ENCODE results near the gene ERI2.

The ERI2 gene

DNA sequence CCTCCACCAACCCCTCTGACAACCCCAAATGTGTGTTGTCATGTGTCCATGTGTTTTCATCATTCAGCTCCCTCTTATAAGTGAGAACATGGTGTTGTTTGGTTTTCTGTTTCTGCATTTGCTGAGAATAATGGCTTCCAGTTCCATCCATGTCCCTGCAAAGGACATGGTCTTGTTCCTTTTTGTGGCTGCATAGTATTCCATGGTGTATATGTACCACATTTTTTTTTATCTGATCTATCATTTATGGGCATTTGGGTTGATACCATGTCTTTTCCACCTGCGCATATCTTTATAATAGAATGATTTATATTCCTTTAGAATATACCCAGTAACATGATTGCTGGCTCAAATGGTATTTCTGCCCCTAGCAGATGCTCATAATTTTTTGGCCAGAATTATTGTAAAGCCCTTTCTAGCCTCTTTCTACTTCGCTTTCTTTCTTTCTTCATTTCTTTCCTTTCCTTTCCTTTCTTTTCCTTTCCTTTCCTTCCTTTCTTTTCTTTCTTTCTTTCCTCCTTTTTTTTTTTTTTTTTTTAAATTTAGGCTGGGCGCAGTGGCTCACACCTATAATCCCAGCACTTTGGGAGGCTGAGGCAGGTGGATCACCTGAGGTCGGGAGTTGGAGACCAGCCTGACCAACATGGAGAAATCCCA lies 12.8 kb upstream of the ERI2 start:
- in situ Hi-C loops (cut with MboI; ENCODE audit: low sequenced_read_pairs), result loop anchor here (25.0 kb wide), 1 partner anchor 1518 kb away; no protein-coding TSS in a partner anchor

- in situ Hi-C loops (cut with MboI; ENCODE audit: low sequenced_read_pairs), result loop anchor here (25.0 kb wide), 1 partner anchor 1523 kb away; no protein-coding TSS in a partner anchor
These were observed 8.5 kb upstream of the ERI2 start for GRCh38 chr16:20814784-20815183.

- in situ Hi-C loops (cut with MboI; ENCODE audit: low sequenced_read_pairs), result loop anchor here (25.0 kb wide), 1 partner anchor 1525 kb away; no protein-coding TSS in a partner anchor
These were observed 6.2 kb upstream of the ERI2 start for GRCh38 chr16:20812510-20812909.

- in situ Hi-C loops (cut with MboI; ENCODE audit: low sequenced_read_pairs), result loop anchor here (25.0 kb wide), 1 partner anchor 1525 kb away; no protein-coding TSS in a partner anchor
These were observed 5.7 kb upstream of the ERI2 start for GRCh38 chr16:20811889-20812439.

DNA sequence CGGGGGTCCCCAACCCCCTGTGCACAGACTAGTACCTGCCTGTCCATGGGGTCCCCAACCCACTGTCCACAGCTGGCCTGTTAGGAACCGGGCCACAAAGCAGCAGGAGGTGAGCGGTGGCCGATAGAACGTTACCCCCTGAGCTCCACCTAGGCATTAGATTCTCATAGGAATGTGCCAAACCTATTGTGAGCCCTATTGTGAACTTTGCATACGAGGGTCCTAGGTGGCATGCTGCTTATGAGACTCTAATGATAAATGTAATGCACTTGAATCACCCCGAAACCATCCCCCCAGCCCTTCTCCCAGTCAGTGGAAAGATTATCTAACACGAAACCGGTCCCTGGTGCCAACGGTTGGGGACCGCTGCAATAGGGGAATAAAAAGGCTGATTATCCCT lies 1.6 kb upstream of the ERI2 start:
- in situ Hi-C loops (cut with MboI; ENCODE audit: low sequenced_read_pairs), result loop anchor here (25.0 kb wide), 1 partner anchor 1529 kb away; no protein-coding TSS in a partner anchor

- in situ Hi-C loops (cut with MboI; ENCODE audit: low sequenced_read_pairs), result loop anchor here (25.0 kb wide), 1 partner anchor 1532 kb away; no protein-coding TSS in a partner anchor
These were observed 546 bp downstream of the ERI2 start for GRCh38 chr16:20805684-20806167.

DNA sequence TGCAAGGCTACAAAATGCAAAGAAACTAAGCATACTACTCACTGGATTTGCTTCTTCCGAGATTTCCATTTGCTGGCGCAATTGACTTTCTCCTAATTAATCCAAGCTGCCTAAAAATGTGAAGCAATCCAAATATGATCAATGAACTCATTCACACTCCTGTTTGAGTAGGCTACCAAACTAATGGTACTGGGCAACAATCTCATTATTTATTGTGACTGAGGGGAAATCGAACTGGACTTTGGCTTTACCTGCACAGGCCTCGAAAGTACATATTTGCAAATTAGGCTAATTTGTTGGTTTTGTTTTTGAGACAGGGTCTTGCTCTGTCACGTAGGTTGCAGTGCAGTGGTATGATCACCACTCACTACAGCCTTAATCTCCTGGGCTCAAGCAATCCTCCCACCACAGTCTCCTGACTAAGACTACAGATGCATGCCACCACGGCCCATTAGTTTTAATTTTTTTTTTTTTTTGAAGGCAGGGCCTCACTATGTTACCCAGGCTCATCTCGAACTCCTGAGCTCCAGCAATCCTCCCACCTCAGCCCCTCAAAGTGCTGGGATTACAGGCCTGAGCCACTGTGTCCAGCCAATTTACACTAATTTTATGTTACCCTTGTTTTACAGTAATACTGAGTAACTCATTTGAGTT lies 2.6 kb downstream of the ERI2 start:
- in situ Hi-C loops (cut with MboI; ENCODE audit: low sequenced_read_pairs), result loop anchor here (25.0 kb wide), 1 partner anchor 1534 kb away; no protein-coding TSS in a partner anchor

- in situ Hi-C loops (cut with MboI; ENCODE audit: low sequenced_read_pairs), result loop anchor here (25.0 kb wide), 1 partner anchor 1534 kb away; no protein-coding TSS in a partner anchor
These were observed 3.1 kb downstream of the ERI2 start for GRCh38 chr16:20803192-20803560.

DNA sequence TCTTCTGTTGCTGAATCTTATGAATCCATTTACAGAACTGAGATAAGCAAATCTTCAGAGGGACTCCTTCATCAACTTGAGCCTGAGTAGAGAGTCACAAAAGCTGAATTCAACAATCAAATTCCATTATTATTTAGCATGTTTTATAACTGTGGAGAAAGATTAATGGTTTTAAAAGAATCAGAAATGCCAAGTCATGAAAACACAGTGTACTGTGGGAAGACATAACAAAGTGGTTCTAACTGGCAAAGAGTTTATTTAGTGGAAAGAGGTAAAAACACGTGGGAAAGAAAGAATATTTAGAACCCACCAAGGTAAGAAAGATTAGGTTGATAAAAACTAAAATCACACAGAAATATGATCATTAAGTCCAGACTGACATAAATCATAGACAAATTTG lies 5.0 kb downstream of the ERI2 start:
- in situ Hi-C loops (cut with MboI; ENCODE audit: low sequenced_read_pairs), result loop anchor here (25.0 kb wide), 1 partner anchor 1536 kb away; no protein-coding TSS in a partner anchor

DNA sequence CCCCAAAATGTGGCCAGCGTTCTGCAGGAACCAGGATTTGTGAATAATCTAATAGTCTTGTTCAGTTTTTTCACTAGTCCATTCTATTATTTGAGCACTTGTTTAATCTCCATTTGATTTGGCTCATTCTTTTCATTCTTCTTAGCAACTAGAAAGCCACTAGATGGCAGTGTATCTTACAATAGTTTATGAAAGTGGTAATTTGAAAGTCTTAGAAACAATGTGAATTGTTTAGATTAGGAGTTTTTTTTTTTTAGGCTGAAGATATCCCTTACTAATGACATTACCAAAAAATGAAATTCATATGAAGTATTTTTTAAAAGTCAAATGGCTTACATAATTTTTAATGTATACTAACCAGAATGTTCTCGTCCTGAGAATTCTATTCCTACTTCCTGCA lies 6.7 kb downstream of the ERI2 start:
- in situ Hi-C loops (cut with MboI; ENCODE audit: low sequenced_read_pairs), result no loop called here

DNA sequence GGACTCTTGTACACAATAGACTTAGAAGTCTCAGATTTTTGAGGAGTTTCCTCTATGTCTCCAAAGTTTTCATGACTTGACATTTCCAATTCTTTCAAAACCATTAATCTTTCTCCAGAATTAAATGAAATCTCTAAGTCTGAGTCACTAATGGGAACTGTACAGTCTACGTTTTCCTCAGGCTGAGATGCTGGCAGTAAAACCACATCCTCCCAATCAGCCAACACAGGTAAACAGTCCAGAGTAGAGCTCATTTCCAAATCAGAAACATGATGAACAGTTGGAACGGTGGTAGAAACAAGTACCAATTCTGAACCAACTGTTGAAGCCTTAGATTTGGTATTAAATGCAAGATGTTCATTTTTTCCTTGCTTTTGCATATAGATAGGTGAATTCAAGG lies 7.9 kb downstream of the ERI2 start:
- in situ Hi-C loops (cut with MboI; ENCODE audit: low sequenced_read_pairs), result no loop called here

GRCh38 chr16:20791923-20792612 lies 14.2 kb downstream of the ERI2 start:
- in situ Hi-C loops (cut with MboI; ENCODE audit: low sequenced_read_pairs), result no loop called here

DNA sequence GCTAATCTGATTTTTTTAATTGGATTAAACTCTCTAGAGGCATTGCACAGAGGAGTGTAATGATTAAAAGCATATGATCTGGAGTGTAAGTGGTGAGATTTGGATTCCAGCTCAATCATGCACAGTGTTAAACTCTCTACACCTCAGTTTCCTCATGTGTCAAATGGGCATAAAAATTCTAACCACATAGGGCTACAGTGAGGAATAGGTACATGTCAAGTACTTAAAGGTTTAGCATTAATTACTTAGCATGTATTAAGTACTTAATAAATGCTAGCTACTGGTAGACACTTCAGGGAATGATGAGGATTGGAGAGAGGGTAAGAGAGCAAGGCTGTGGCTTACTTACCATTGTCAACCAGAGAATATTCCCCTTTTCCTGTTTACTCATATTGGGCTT lies 17.1 kb downstream of the ERI2 start:
- in situ Hi-C loops (cut with MboI; ENCODE audit: low sequenced_read_pairs), result no loop called here

- in situ Hi-C loops (cut with MboI; ENCODE audit: low sequenced_read_pairs), result no loop called here
These were observed 22.1 kb downstream of the ERI2 start for GRCh38 chr16:20784204-20784603.

- in situ Hi-C loops (cut with MboI; ENCODE audit: low sequenced_read_pairs), result no loop called here
These were observed 23.8 kb downstream of the ERI2 start for GRCh38 chr16:20782470-20782869.

GRCh38 chr16:20781697-20782096 lies 24.6 kb downstream of the ERI2 start:
- in situ Hi-C loops (cut with MboI; ENCODE audit: low sequenced_read_pairs), result no loop called here

- in situ Hi-C loops (cut with MboI; ENCODE audit: low sequenced_read_pairs), result no loop called here
These were observed 31.4 kb downstream of the ERI2 start for GRCh38 chr16:20774703-20775362.

GRCh38 chr16:20773679-20774078 lies 32.6 kb downstream of the ERI2 start:
- in situ Hi-C loops (cut with MboI; ENCODE audit: low sequenced_read_pairs), result no loop called here

- in situ Hi-C loops (cut with MboI; ENCODE audit: low sequenced_read_pairs), result no loop called here
These were observed 37.5 kb downstream of the ERI2 start for GRCh38 chr16:20768818-20769217.

DNA sequence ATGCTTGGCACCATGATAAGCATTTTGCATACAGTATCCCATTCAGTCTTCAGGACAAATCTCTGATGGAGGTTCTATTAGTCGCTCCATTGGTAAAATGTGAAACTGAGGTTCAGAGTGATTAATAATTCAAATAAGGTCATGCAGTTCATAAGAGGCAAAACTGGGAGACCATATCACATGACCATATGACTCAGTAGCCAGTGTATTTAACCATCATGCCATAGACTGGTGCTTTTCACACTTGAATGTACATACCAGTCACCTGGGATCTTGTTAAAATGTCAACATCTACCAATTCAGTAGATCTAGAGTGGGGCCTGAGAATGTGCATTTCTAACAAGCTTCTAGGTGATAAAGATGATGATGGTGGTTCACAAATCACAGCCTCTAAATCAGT lies 38.2 kb downstream of the ERI2 start:
- in situ Hi-C loops (cut with MboI; ENCODE audit: low sequenced_read_pairs), result no loop called here

DNA sequence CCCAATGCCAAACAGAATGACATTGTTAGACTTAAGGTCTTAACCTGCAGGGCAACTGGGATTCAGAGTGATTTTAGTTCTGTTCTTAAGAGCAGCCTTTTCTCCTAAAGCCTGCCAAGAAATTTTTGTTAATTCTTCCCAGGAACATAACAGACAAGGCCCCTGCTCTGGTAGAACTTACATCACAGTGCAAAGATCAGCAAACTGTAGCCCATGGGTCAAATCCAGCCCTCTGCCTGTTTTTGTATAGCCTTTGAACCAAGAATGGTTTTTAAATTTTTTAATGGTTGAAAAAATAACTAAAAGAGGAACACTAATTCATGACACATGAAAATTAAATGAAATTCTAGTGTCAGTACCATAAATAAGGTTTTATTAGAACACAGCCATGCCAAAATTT lies 38.7 kb downstream of the ERI2 start:
- in situ Hi-C loops (cut with MboI; ENCODE audit: low sequenced_read_pairs), result no loop called here
